ENCODE data around the gene CNKSR3.

DNA sequence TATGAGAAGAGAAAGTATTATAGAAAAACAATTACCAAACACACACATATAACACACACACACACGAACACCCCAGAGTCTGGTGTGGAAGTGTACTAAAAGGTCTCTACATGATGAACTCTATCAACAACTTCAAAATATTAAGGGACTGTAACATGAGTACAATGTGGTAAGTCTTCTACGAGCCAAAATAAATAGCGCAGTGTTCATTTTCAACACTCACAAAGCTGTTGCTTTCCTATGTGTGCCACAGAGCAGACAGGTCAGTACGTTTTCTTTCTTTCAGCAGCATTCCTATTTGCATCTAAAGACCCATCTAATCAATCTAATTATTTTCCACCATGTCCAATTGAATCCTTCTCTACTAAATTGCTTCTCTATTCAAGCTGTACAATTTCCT lies 12.1 kb upstream of the CNKSR3 start:
- TF ChIP-seq, protein P1, sequence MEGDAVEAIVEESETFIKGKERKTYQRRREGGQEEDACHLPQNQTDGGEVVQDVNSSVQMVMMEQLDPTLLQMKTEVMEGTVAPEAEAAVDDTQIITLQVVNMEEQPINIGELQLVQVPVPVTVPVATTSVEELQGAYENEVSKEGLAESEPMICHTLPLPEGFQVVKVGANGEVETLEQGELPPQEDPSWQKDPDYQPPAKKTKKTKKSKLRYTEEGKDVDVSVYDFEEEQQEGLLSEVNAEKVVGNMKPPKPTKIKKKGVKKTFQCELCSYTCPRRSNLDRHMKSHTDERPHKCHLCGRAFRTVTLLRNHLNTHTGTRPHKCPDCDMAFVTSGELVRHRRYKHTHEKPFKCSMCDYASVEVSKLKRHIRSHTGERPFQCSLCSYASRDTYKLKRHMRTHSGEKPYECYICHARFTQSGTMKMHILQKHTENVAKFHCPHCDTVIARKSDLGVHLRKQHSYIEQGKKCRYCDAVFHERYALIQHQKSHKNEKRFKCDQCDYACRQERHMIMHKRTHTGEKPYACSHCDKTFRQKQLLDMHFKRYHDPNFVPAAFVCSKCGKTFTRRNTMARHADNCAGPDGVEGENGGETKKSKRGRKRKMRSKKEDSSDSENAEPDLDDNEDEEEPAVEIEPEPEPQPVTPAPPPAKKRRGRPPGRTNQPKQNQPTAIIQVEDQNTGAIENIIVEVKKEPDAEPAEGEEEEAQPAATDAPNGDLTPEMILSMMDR (IDR thresholded peaks at IDR 0.05), result no peak
- TF ChIP-seq POLR2A (IDR thresholded peaks at IDR 0.05), result no peak

Data from thyroid gland (tissue), 4 donors.